K562 (cell line): ENCODE results near the gene PABPC1L. TPM values are rescaled to one million over a fixed set of nuclear protein-coding genes. Genes with fewer than 3 reads are reported as not detected.

Source experiments
- BCL6 ChIP-seq: fragments of 250-450 bp; sonication (Bioruptor Pico); IDR thresholded peaks from 2 replicates; pipeline ENCODE4 v1.4.0; 2020
- BHLHE40 ChIP-seq: IDR thresholded peaks from 2 replicates; pipeline ENCODE4 v1.6.1; 2011; ENCODE audit warnings: low read length, improper control_type of control experiment
- DMBX1 ChIP-seq: fragments of 250-450 bp; sonication (Bioruptor Pico); IDR thresholded peaks from 2 replicates; pipeline ENCODE4 v1.8.0; 2022; ENCODE audit warnings: inconsistent platforms, mild to moderate bottlenecking, moderate library complexity, borderline replicate concordance
- E2F1 ChIP-seq: sonication (generic); formaldehyde crosslinking; IDR thresholded peaks from 2 replicates; pipeline ENCODE4 v1.8.1; 2023; ENCODE audit warnings: mild to moderate bottlenecking, missing genetic modification reagents, moderate library complexity
- E2F6 ChIP-seq, 2 experiments: IDR thresholded peaks; 2 replicates each; pipeline ENCODE4 v1.6.1; 2011; ENCODE audit warnings: borderline replicate concordance in 1 of 2, control low read depth in 1 of 2, low read depth in 1 of 2, low read length in 1 of 2, mild to moderate bottlenecking in 1 of 2, mixed read lengths in 1 of 2, moderate library complexity in 1 of 2; ENCODE audit not compliant: insufficient read depth in 1 of 2, insufficient read length in 1 of 2, poor library complexity in 1 of 2, severe bottlenecking in 1 of 2; ENCODE audit errors: extremely low read depth in 1 of 2
- EGR1 ChIP-seq: fragments of 450-650 bp; conservative IDR thresholded peaks from 2 replicates; pipeline ENCODE4 v1.6.1; 2017; ENCODE audit warnings: mild to moderate bottlenecking
- FOXO4 ChIP-seq: fragments of 450-650 bp; formaldehyde crosslinking; IDR thresholded peaks from 2 replicates; pipeline ENCODE4 v1.4.0; 2020; ENCODE audit warnings: mild to moderate bottlenecking, moderate library complexity
- HINFP ChIP-seq: fragments of 450-650 bp; conservative IDR thresholded peaks from 2 replicates; pipeline ENCODE4 v1.6.1; 2016; ENCODE audit warnings: missing genetic modification characterization, low read depth, mild to moderate bottlenecking, control low read depth, missing compliant biosample characterization
- KLF6 ChIP-seq: fragments of 250-450 bp; sonication (Bioruptor Pico); IDR thresholded peaks from 2 replicates; pipeline ENCODE4 v1.4.0; 2020; ENCODE audit warnings: mild to moderate bottlenecking, moderate library complexity, borderline replicate concordance
- MYNN ChIP-seq, 2 experiments: sonication (generic); formaldehyde crosslinking in 1 of 2; IDR thresholded peaks; 2 replicates each; pipeline versions ENCODE4 v1.5.0 to v1.6.1; 2016 to 2020; ENCODE audit warnings: antibody characterized with exemption in 1 of 2, missing genetic modification reagents in 1 of 2
- NFIC ChIP-seq: fragments of 450-650 bp; IDR thresholded peaks from 2 replicates; pipeline ENCODE4 v1.6.1; 2017; ENCODE audit warnings: mild to moderate bottlenecking, inconsistent platforms
- NR0B1 ChIP-seq: fragments of 450-650 bp; IDR thresholded peaks from one replicate; pipeline ENCODE4 v1.6.1; 2018; ENCODE audit warnings: mild to moderate bottlenecking, moderate library complexity; ENCODE audit not compliant: partially characterized antibody
- NR2C1 ChIP-seq, 2 experiments: fragments of 450-650 bp; IDR thresholded peaks; 2 replicates each; pipeline ENCODE4 v1.6.1; 2017; ENCODE audit warnings: mild to moderate bottlenecking in 2 of 2, antibody characterized with exemption in 1 of 2, inconsistent platforms in 1 of 2, missing compliant biosample characterization in 1 of 2, missing genetic modification characterization in 1 of 2
- PHF20 ChIP-seq: fragments of 450-650 bp; IDR thresholded peaks from 2 replicates; pipeline ENCODE4 v1.6.1; 2018; ENCODE audit not compliant: partially characterized antibody
- SRSF9 ChIP-seq: fragments of 200-400 bp; formaldehyde crosslinking; IDR thresholded peaks from 2 replicates; pipeline ENCODE4 v1.6.1; 2017; ENCODE audit warnings: low read depth, low read length, borderline replicate concordance
- ZBTB26 ChIP-seq: fragments of 450-650 bp; formaldehyde crosslinking; IDR thresholded peaks from 2 replicates; pipeline ENCODE4 v1.4.0; 2022; ENCODE audit warnings: missing genetic modification characterization
- ZC3H11A ChIP-seq: IDR thresholded peaks from 2 replicates; pipeline ENCODE4 v1.6.1; 2012; ENCODE audit warnings: low read depth, low read length, improper control_type of control experiment
- ZFX ChIP-seq: sonication (generic); formaldehyde crosslinking; IDR thresholded peaks from 2 replicates; pipeline ENCODE4 v1.8.0; 2022; ENCODE audit warnings: mild to moderate bottlenecking, missing genetic modification reagents, moderate library complexity
- ZNF583 ChIP-seq: fragments of 250-450 bp; sonication (Bioruptor Pico); IDR thresholded peaks from 2 replicates; pipeline ENCODE4 v1.4.0; 2020
- polyA plus RNA-seq, 8 experiments: library from polyadenylated mRNA; depleted of rRNA in 4 of 8; stranded (reverse) in 5 of 8; unstranded in 3 of 8; fragments of >200 nt; fragmentation: Nextera tagmentation in 2 of 8; fragmentation: Illumina TruSeq in 1 of 8; extraction: Ambion mirVana in 2 of 8; extraction: Trizol in 1 of 8; gene quantifications; 2 replicates each; pipeline versions ENCODE4 v1.2.1 to v1.2.3, GENCODE V29; 2011 to 2014; ENCODE audit warnings: inconsistent platforms in 1 of 8, missing spikeins in 1 of 8
- total RNA-seq, 7 experiments: library from RNA; depleted of rRNA in 6 of 7; stranded (reverse); fragments of >200 nt in 6 of 7; fragmentation: Illumina TruSeq in 2 of 7; extraction: Trizol in 2 of 7; gene quantifications; 2 replicates each; pipeline versions ENCODE4 v1.2.1 to v1.2.3, GENCODE V29; 2011 to 2021; ENCODE audit warnings: low replicate concordance in 1 of 7

The PABPC1L gene
- total and polyA plus RNA-seq, 9 of the 15 experiments (the other 6 are each of a cell fraction or from before 2014, with no cell fraction given), result 6.0 to 90.3 (median 15.8) TPM

- TF ChIP-seq E2F1 (CRISPR knock-in tag), result peak; percentile 71; the same call in 1 of the 2 replicates
- TF ChIP-seq BHLHE40, result peak; percentile 94
- no peak for TF ChIP-seq KLF6
- TF ChIP-seq HINFP (tag), result no peak
- TF ChIP-seq ZNF583 (CRISPR knock-in tag), result no peak
- no peak for TF ChIP-seq ZC3H11A
- no peak for TF ChIP-seq NR2C1 (IDR thresholded peaks at IDR 0.05)
- no peak for TF ChIP-seq NR2C1 (tag; IDR thresholded peaks at IDR 0.05)
- TF ChIP-seq NFIC, result no peak
- peak; percentile 60 for TF ChIP-seq EGR1
- TF ChIP-seq ZBTB26 (CRISPR knock-in tag), result no peak
- TF ChIP-seq DMBX1 (CRISPR knock-in tag), result no peak
- no peak for TF ChIP-seq SRSF9
- TF ChIP-seq E2F6 (IDR thresholded peaks at IDR 0.05; ENCODE audit: borderline replicate concordance in 1 of 2, extremely low read depth in 1 of 2, insufficient read depth in 1 of 2, insufficient read length in 1 of 2, low read depth in 1 of 2, low read length in 1 of 2, poor library complexity in 1 of 2, severe bottlenecking in 1 of 2), result peak; percentile 81 to 94
- no peak for TF ChIP-seq FOXO4 (CRISPR knock-in tag)
- TF ChIP-seq NR0B1, result no peak
- TF ChIP-seq MYNN (IDR thresholded peaks at IDR 0.05), result no peak
- TF ChIP-seq MYNN (CRISPR knock-in tag; IDR thresholded peaks at IDR 0.05), result no peak
- peak; percentile 91 for TF ChIP-seq ZFX (CRISPR knock-in tag)
- peak; percentile 37 for TF ChIP-seq PHF20
- TF ChIP-seq BCL6 (CRISPR knock-in tag), result no peak
Observed at GRCh38 chr20:44960103-44960852, 50.4 kb downstream of the PABPC1L start, which contains the start of gene TOMM34 (continued).
